ENCODE results near the gene MICALL2.

DNA sequence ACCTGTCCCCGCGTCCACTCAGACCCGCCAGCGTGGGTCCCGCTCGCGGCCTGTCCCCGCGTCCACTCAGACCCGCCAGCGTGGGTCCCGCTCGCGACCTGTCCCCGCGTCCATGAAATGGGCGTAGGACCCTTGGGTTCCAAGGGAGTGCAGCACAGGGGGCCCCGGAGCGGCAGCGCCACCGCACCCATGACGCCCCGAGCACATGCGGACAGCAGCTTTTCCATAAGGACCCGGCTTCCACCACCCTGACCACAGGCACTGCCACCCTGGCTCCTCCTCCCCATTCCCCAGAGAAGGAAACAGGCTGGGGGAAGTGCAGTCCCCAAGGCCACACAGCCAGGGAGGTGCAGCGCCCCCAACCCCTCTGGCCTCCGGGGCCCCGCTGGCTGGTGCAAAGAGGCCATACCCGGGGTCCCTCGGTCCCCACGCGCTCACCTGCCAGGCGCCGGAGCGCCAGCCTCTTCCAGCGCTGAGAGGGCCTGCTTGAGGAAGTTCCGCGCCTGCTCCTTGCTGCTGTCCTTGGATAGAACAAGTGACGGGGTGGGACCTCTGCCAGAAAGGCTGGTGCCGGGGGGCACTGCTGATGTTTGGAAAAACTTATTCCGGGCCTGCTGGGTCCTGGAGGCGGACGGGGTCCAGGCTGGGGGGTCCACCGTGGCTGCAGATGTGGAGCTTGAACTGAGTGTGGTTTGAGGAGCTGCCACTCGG is 14.9 kb downstream of the MICALL2 start:
- no peak for TF ChIP-seq POLR2A (IDR thresholded peaks at IDR 0.05)
- TF ChIP-seq, protein P1, sequence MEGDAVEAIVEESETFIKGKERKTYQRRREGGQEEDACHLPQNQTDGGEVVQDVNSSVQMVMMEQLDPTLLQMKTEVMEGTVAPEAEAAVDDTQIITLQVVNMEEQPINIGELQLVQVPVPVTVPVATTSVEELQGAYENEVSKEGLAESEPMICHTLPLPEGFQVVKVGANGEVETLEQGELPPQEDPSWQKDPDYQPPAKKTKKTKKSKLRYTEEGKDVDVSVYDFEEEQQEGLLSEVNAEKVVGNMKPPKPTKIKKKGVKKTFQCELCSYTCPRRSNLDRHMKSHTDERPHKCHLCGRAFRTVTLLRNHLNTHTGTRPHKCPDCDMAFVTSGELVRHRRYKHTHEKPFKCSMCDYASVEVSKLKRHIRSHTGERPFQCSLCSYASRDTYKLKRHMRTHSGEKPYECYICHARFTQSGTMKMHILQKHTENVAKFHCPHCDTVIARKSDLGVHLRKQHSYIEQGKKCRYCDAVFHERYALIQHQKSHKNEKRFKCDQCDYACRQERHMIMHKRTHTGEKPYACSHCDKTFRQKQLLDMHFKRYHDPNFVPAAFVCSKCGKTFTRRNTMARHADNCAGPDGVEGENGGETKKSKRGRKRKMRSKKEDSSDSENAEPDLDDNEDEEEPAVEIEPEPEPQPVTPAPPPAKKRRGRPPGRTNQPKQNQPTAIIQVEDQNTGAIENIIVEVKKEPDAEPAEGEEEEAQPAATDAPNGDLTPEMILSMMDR (IDR thresholded peaks at IDR 0.05) = no peak
